SH-SY5Y (cell line): ENCODE measurements around the gene AOPEP.

Experiments
- GATA2 ChIP-seq: IDR thresholded peaks from 2 replicates; pipeline ENCODE4 v1.6.1; 2011; ENCODE audit warnings: mild to moderate bottlenecking, low read depth, low read length
- GATA3 ChIP-seq: IDR thresholded peaks from 2 replicates; pipeline ENCODE4 v1.6.1; 2011; ENCODE audit warnings: low read depth, mild to moderate bottlenecking, low read length, moderate library complexity

DNA sequence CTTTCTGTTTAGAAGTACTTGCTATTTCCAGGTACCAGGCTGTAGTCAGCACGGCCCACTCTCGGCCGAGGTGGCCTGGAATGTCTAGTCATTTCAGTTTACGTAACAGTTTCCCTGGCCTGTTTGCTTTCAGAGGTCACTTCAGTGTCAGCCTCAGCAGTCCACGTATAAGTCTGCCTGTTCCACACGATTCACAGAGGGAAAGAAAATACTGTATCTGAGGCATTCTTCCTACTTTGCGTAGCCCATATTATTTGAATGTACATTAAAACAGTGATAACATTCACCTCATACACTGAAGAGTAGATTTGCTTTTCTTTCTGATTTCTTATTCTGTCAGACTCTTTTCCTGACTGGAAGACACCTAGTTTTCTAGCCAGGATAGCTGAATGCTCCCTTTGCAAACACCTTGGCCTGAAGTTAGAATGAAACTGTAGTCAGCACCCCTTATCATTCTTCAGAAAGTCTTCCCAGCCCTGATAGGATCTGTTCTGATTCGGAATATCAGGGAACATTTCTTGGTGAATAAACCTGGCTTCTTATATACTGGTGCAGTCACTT is 140.9 kb downstream of the AOPEP start:
- TF ChIP-seq GATA2: no peak
- no peak for TF ChIP-seq GATA3
